Karpas-422 (cell line): ENCODE results near the gene PIAS1. TPM values are rescaled to one million over a fixed set of nuclear protein-coding genes. Genes with fewer than 3 reads are reported as not detected.

Source experiments
- DNase-seq: peaks from one replicate; pipeline ENCODE4 v3.0.0-alpha.2; 2015
- H2AFZ ChIP-seq: fragments of 200-600 bp; sonication (generic); 2 replicates; pipeline ENCODE4 v1.6.1; 2014; ENCODE audit warnings: antibody characterized with exemption, low read length, mixed read lengths
- H3K27ac ChIP-seq: fragments of 200-600 bp; sonication (generic); 2 replicates; pipeline ENCODE4 v1.5.1; 2014; ENCODE audit warnings: mild to moderate bottlenecking, low read length, moderate library complexity
- H3K27me3 ChIP-seq: fragments of 200-600 bp; sonication (generic); 2 replicates; pipeline ENCODE4 v1.6.1; 2014; ENCODE audit warnings: low read length, mixed read lengths
- H3K36me3 ChIP-seq: fragments of 200-600 bp; sonication (generic); 2 replicates; pipeline ENCODE4 v1.6.1; 2014; ENCODE audit warnings: low read length, mixed read lengths; ENCODE audit not compliant: insufficient read depth
- H3K4me1 ChIP-seq: fragments of 200-600 bp; sonication (generic); 2 replicates; pipeline ENCODE4 v1.6.1; 2014; ENCODE audit warnings: mild to moderate bottlenecking, low read length, mixed read lengths
- H3K4me2 ChIP-seq: fragments of 200-600 bp; sonication (generic); 2 replicates; pipeline ENCODE4 v1.6.1; 2014; ENCODE audit warnings: low read length, low read depth, mild to moderate bottlenecking; ENCODE audit not compliant: poor library complexity, severe bottlenecking
- H3K4me3 ChIP-seq: fragments of 200-600 bp; sonication (generic); 2 replicates; pipeline ENCODE4 v1.5.1; 2014; ENCODE audit warnings: mild to moderate bottlenecking, antibody characterized with exemption, low read length, mixed read lengths
- H3K79me2 ChIP-seq: fragments of 200-600 bp; sonication (generic); 2 replicates; pipeline ENCODE4 v1.6.1; 2014; ENCODE audit warnings: mild to moderate bottlenecking, low read length, mixed read lengths
- H3K9ac ChIP-seq: fragments of 200-600 bp; sonication (generic); 2 replicates; pipeline ENCODE4 v1.6.0; 2014; ENCODE audit warnings: low read length
- H3K9me2 ChIP-seq: fragments of 200-600 bp; sonication (generic), shearing (Covaris generic); replicated peaks from 2 replicates; pipeline ENCODE4 v1.6.0; 2014; ENCODE audit warnings: mild to moderate bottlenecking, low read length, moderate library complexity; ENCODE audit not compliant: insufficient read depth
- H3K9me3 ChIP-seq: fragments of 300-700, 200-600 bp; sonication (generic); 2 replicates; pipeline ENCODE4 v1.6.1; 2014; ENCODE audit warnings: low read length, mixed read lengths
- H4K20me1 ChIP-seq: fragments of 200-600 bp; sonication (generic); 2 replicates; pipeline ENCODE4 v1.6.1; 2014; ENCODE audit warnings: mild to moderate bottlenecking, antibody characterized with exemption, low read length, low read depth; ENCODE audit not compliant: insufficient read depth
- total RNA-seq: library from RNA; depleted of rRNA; stranded (reverse); fragments of >200 nt; shearing (Covaris generic); gene quantifications from 2 replicates; pipeline ENCODE4 v1.2.3, GENCODE V29; 2014; ENCODE audit warnings: low replicate concordance

The PIAS1 gene
- total RNA-seq, 1 experiment from 2014 or later, result 106 TPM

DNA sequence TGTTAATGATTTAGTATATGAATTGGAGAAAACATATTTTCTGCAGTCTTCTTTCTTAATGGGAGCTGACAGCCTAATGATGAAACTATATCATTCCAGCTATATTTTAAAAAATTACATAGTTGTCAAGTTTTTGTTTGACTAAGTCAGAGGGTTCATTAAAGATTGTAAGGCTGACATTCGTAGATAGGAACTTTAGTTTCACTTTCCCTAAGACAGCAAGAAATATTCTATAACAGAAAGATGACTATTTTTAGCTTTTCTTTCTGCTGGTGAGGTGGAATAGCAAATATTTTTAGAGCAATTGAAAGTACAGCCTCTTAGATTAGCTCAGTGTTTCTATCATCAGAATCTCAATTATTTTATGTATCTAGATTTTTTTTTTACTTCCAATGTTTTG lies 60.2 kb downstream of the PIAS1 start:
- Histone ChIP-seq H3K27ac (peak overlapping the region; percentile 50), H3K9me2 (no peaks in the 10 kb centered on the region), H3K9me3 (no peaks in the 10 kb centered on the region), H3K4me3 (peak overlapping the region; percentile 53), H4K20me1 (no peaks in the 10 kb centered on the region), H3K9ac (peak overlapping the region; percentile 40), H3K36me3 (no peaks in the 10 kb centered on the region; the same call in 1 of the 2 replicates), H3K79me2 (peaks cover 97% of the 10 kb centered on the region), H3K4me1 (peaks cover 41% of the 10 kb centered on the region), H2AFZ (no peak overlapping the region), H3K27me3 (no peaks in the 10 kb centered on the region), H3K4me2 (peak overlapping the region; percentile 79)
- no peak for DNase-seq

DNA sequence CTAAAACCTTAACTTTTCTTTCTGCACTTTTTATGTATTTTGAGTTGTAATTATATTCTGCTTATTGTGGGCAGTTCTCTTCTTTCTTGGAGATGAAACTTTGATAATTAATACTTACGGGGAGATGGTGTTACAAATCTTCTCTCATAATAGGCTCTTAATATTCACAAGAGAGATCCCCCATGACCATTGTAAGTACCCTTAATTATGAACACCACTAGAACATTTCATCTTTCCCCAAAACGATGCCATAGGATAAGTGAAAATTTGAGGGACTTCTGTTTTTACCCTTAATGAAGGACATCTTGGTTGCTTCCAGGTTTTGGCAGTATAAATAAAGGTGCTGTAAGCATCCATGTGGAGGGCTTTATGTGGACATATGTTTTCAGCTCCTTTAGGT lies 60.7 kb downstream of the PIAS1 start:
- Histone ChIP-seq H3K27me3 (no peaks in the 10 kb centered on the region), H3K9me3 (no peaks in the 10 kb centered on the region), H2AFZ (no peak overlapping the region), H3K79me2 (peaks cover 97% of the 10 kb centered on the region), H3K36me3 (no peaks in the 10 kb centered on the region; the same call in 1 of the 2 replicates), H3K9ac (peak overlapping the region; percentile 40), H3K4me2 (peak overlapping the region; percentile 79), H3K4me3 (peak overlapping the region; percentile 53), H3K27ac (peak overlapping the region; percentile 50), H3K4me1 (peaks cover 41% of the 10 kb centered on the region), H3K9me2 (no peaks in the 10 kb centered on the region), H4K20me1 (no peaks in the 10 kb centered on the region)
- no peak for DNase-seq

DNA sequence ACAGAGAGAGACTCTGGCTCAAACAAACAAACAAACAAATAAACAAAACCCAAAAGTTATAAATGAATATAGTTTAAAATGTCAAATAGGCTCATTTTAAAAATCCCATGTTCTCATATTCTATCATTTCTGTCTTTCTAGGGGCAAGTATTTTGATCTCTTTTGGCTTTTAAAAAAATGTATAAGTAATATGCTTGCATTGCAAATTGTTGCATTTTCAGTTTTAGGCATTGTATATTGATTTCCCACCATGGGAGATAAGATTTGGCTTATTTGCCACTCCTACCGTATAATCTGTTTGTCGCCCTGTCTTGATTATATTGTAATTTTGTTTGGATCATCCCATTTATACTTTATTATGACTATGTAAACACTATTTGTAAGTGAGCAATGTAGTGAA lies 70.6 kb downstream of the PIAS1 start:
- Histone ChIP-seq H3K36me3 (no peaks in the 10 kb centered on the region), H3K79me2 (peaks cover 98% of the 10 kb centered on the region), H3K4me1 (peaks cover 14% of the 10 kb centered on the region), H3K9me3 (no peaks in the 10 kb centered on the region), H2AFZ (no peak overlapping the region), H3K9me2 (no peaks in the 10 kb centered on the region), H3K27ac (no peak overlapping the region), H4K20me1 (no peaks in the 10 kb centered on the region), H3K9ac (no peak overlapping the region), H3K4me3 (no peak overlapping the region), H3K4me2 (no peak overlapping the region), H3K27me3 (no peaks in the 10 kb centered on the region)
- no peak for DNase-seq

DNA sequence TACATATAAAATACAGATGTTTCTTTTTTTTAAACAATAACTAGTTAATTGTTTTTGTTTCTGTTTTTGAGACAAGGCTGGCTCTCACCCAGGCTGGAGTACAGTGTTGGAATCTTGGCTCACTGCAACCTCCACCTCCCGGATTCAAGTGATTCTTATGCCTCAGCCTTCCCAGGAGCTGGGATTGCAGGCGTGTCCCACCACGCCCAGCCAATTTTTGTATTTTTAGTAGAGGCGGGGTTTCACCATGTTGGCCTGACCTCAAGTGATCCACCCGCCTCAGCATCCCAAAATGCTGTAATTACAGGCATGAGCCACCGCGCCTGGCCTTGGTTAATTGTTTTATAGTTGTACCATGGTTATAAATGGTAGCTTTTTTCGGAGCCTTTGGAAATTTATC lies 72.3 kb downstream of the PIAS1 start:
- Histone ChIP-seq H3K27me3 (no peaks in the 10 kb centered on the region), H2AFZ (no peak overlapping the region), H3K9me2 (no peaks in the 10 kb centered on the region), H3K4me2 (no peak overlapping the region), H3K4me3 (no peak overlapping the region), H3K9me3 (no peaks in the 10 kb centered on the region), H4K20me1 (no peaks in the 10 kb centered on the region), H3K9ac (no peak overlapping the region), H3K4me1 (peaks cover 14% of the 10 kb centered on the region), H3K36me3 (no peaks in the 10 kb centered on the region), H3K79me2 (peaks cover 98% of the 10 kb centered on the region), H3K27ac (no peak overlapping the region)
- no peak for DNase-seq

- Histone ChIP-seq H3K4me3 (no peak overlapping the region), H4K20me1 (no peaks in the 10 kb centered on the region), H3K4me2 (no peak overlapping the region), H3K4me1 (peaks cover 26% of the 10 kb centered on the region), H2AFZ (no peak overlapping the region), H3K27me3 (no peaks in the 10 kb centered on the region), H3K9me2 (no peaks in the 10 kb centered on the region), H3K36me3 (no peaks in the 10 kb centered on the region), H3K9me3 (no peaks in the 10 kb centered on the region), H3K9ac (no peak overlapping the region), H3K79me2 (peaks cover 91% of the 10 kb centered on the region), H3K27ac (no peak overlapping the region)
- DNase-seq, result no peak
Measured at GRCh38 chr15:68129072-68129471, 75.0 kb downstream of the PIAS1 start.

DNA sequence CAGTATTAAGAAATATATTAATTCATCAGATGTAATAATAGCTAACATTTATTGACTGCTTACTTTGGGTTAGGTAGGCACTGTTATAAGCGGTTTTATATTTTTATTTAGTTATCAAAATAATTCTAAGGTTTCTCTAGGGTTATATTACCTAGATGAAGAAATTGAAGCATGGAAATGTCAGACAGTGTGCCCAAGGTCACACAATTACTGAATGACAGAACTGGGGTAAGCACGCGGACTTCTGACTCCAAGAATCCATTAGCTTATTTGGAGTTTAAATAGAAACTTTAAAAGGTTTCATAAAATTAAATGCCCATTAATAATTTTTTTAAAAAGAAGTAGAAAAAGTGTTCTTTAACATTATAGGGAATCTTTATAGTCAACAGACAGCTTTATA lies 76.7 kb downstream of the PIAS1 start:
- H3K79me2 ChIP-seq, result peaks cover 74% of the 10 kb centered on the region
- H3K36me3 ChIP-seq, result no peaks in the 10 kb centered on the region
- no peaks in the 10 kb centered on the region for H3K9me3 ChIP-seq
- DNase-seq, result no peak
- H3K9me2 ChIP-seq, result no peaks in the 10 kb centered on the region
- H2AFZ ChIP-seq, result no peak overlapping the region
- peaks cover 26% of the 10 kb centered on the region for H3K4me1 ChIP-seq
- no peak overlapping the region for H3K4me2 ChIP-seq
- H3K4me3 ChIP-seq, result no peak overlapping the region
- H3K9ac ChIP-seq, result no peak overlapping the region
- no peaks in the 10 kb centered on the region for H4K20me1 ChIP-seq
- H3K27ac ChIP-seq, result no peak overlapping the region
- no peaks in the 10 kb centered on the region for H3K27me3 ChIP-seq

- H3K9ac ChIP-seq, result no peak overlapping the region
- H2AFZ ChIP-seq, result no peak overlapping the region
- H3K36me3 ChIP-seq, result peaks cover 5% of the 10 kb centered on the region; the same call in 1 of the 2 replicates
- no peak overlapping the region for H3K4me2 ChIP-seq
- no peak for DNase-seq
- H3K4me1 ChIP-seq, result peaks cover 27% of the 10 kb centered on the region
- no peak overlapping the region for H3K4me3 ChIP-seq
- no peaks in the 10 kb centered on the region for H3K27me3 ChIP-seq
- no peaks in the 10 kb centered on the region for H4K20me1 ChIP-seq
- no peaks in the 10 kb centered on the region for H3K9me3 ChIP-seq
- H3K79me2 ChIP-seq, result peaks cover 68% of the 10 kb centered on the region
- H3K27ac ChIP-seq, result no peak overlapping the region
- H3K9me2 ChIP-seq, result no peaks in the 10 kb centered on the region
Measured at GRCh38 chr15:68137096-68137495, 83.0 kb downstream of the PIAS1 start.

DNA sequence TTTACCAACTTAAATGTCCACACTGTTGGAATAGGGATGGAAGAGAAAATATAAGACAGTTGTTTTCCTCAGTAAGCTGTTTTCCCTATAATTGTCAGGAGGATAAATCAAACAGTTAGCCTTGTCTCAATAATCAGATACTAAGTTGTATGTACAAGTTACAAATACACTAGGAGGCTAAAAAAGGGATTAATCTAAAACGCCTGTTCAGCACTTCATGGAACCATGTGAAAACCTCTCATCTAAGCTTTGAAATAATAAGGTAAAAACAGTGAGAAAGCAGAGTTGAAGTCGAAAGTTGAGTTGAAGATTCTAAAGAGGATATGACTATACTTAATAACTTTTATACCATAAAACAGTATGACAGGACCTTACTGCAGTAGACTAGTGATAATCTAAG lies 89.0 kb downstream of the PIAS1 start:
- Histone ChIP-seq H4K20me1 (no peaks in the 10 kb centered on the region), H2AFZ (no peak overlapping the region), H3K79me2 (peaks cover 84% of the 10 kb centered on the region), H3K9ac (no peak overlapping the region), H3K27me3 (no peaks in the 10 kb centered on the region), H3K27ac (no peak overlapping the region), H3K4me1 (peaks cover 28% of the 10 kb centered on the region), H3K36me3 (peaks cover 29% of the 10 kb centered on the region; the same call in 1 of the 2 replicates), H3K9me2 (no peaks in the 10 kb centered on the region), H3K9me3 (no peaks in the 10 kb centered on the region), H3K4me3 (no peak overlapping the region), H3K4me2 (no peak overlapping the region)
- no peak for DNase-seq

GRCh38 chr15:68143785-68144184 lies 89.7 kb downstream of the PIAS1 start:
- Histone ChIP-seq H3K36me3 (peaks cover 29% of the 10 kb centered on the region; the same call in 1 of the 2 replicates), H3K27ac (no peak overlapping the region), H3K79me2 (peaks cover 84% of the 10 kb centered on the region), H2AFZ (no peak overlapping the region), H3K4me1 (peaks cover 28% of the 10 kb centered on the region), H3K9me2 (no peaks in the 10 kb centered on the region), H3K4me3 (no peak overlapping the region), H4K20me1 (no peaks in the 10 kb centered on the region), H3K9me3 (no peaks in the 10 kb centered on the region), H3K9ac (no peak overlapping the region), H3K27me3 (no peaks in the 10 kb centered on the region), H3K4me2 (no peak overlapping the region)
- DNase-seq, result no peak
